NB4 (cell line): Measurements from ENCODE around the gene ATP4B.

Experiments
- POLR2A ChIP-seq: IDR thresholded peaks from 2 replicates; pipeline ENCODE4 v1.6.1; 2011; ENCODE audit warnings: mild to moderate bottlenecking; ENCODE audit not compliant: insufficient read length; ENCODE audit errors: extremely low read depth
- TF ChIP-seq, protein P1 (sequence below): IDR thresholded peaks from one replicate; pipeline ENCODE4 v1.5.1; 2012; ENCODE audit warnings: low read depth, low read length
- TF ChIP-seq, protein P2 (sequence below): IDR thresholded peaks from 2 replicates; pipeline ENCODE4 v1.6.1; 2011; ENCODE audit warnings: low read depth, low read length

- TF ChIP-seq, protein P1, sequence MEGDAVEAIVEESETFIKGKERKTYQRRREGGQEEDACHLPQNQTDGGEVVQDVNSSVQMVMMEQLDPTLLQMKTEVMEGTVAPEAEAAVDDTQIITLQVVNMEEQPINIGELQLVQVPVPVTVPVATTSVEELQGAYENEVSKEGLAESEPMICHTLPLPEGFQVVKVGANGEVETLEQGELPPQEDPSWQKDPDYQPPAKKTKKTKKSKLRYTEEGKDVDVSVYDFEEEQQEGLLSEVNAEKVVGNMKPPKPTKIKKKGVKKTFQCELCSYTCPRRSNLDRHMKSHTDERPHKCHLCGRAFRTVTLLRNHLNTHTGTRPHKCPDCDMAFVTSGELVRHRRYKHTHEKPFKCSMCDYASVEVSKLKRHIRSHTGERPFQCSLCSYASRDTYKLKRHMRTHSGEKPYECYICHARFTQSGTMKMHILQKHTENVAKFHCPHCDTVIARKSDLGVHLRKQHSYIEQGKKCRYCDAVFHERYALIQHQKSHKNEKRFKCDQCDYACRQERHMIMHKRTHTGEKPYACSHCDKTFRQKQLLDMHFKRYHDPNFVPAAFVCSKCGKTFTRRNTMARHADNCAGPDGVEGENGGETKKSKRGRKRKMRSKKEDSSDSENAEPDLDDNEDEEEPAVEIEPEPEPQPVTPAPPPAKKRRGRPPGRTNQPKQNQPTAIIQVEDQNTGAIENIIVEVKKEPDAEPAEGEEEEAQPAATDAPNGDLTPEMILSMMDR: no peak
- TF ChIP-seq, protein P2, sequence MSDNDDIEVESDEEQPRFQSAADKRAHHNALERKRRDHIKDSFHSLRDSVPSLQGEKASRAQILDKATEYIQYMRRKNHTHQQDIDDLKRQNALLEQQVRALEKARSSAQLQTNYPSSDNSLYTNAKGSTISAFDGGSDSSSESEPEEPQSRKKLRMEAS: no peak
- TF ChIP-seq POLR2A: no peak
Measured at GRCh38 chr13:113601166-113602070, 56.6 kb downstream of the ATP4B start.
